Inflammatory macrophage treated with lipopolysaccharide for 1 hour (primary cell): ENCODE results near the gene TNIK.
A peak's percentile ranks its signal among the peaks of the same experiment; 100 is the strongest.
"Not testable (repeated sequence)": the region's sequence is repeated elsewhere in the genome, so short reads cannot be mapped to it uniquely, and the experiment has no call there.

Source experiments
- DNase-seq, 2 donors: peaks; one replicate each; pipeline ENCODE4 v3.0.0-alpha.2; 2020 to 2022

The TNIK gene

GRCh38 chr3:171157286-171157685 lies 302.9 kb downstream of the TNIK start:
- DNase-seq: no peak

- no peak for DNase-seq
Observed at GRCh38 chr3:171156401-171157010, 303.7 kb downstream of the TNIK start.

GRCh38 chr3:171155122-171155700 lies 305.0 kb downstream of the TNIK start:
- DNase-seq: no peak

- DNase-seq: no peak
Observed at GRCh38 chr3:171150945-171151344, 309.3 kb downstream of the TNIK start.

GRCh38 chr3:171149526-171150116 lies 310.6 kb downstream of the TNIK start:
- DNase-seq: no peak

- no peak for DNase-seq
Observed at GRCh38 chr3:171145798-171146197, 314.4 kb downstream of the TNIK start.

- DNase-seq: no peak
Observed at GRCh38 chr3:171142985-171143384, 317.2 kb downstream of the TNIK start.

- no peak for DNase-seq
Observed at GRCh38 chr3:171140246-171140645, 320.0 kb downstream of the TNIK start.

- DNase-seq: no peak
Observed at GRCh38 chr3:171138027-171138426, 322.2 kb downstream of the TNIK start.

- DNase-seq: no peak
Observed at GRCh38 chr3:171135549-171135948, 324.7 kb downstream of the TNIK start.

GRCh38 chr3:171133796-171134569 lies 326.2 kb downstream of the TNIK start:
- DNase-seq: peak; percentile 19 to 58

GRCh38 chr3:171133337-171133736 lies 326.9 kb downstream of the TNIK start:
- peak; percentile 50 to 56 for DNase-seq

GRCh38 chr3:171132873-171133272 lies 327.3 kb downstream of the TNIK start:
- DNase-seq: no peak

GRCh38 chr3:171129827-171130226 lies 330.4 kb downstream of the TNIK start:
- no peak for DNase-seq

- no peak for DNase-seq
Observed at GRCh38 chr3:171127611-171128010, 332.6 kb downstream of the TNIK start.

GRCh38 chr3:171126478-171127209 lies 333.6 kb downstream of the TNIK start:
- DNase-seq: no peak

GRCh38 chr3:171125010-171125409 lies 335.2 kb downstream of the TNIK start:
- peak; percentile 35 to 72 for DNase-seq

GRCh38 chr3:171123915-171124314 lies 336.3 kb downstream of the TNIK start:
- peak; percentile 93 to 98 for DNase-seq

GRCh38 chr3:171122861-171123260 lies 337.3 kb downstream of the TNIK start:
- DNase-seq: peak; percentile 71 to 86

- DNase-seq: peak in 1 of 2 donors; percentile 20
Observed at GRCh38 chr3:171122240-171122639, 338.0 kb downstream of the TNIK start.

GRCh38 chr3:171121801-171122200 lies 338.4 kb downstream of the TNIK start:
- DNase-seq: no peak

- DNase-seq: not testable (repeated sequence)
Observed at GRCh38 chr3:171119402-171119801, 340.8 kb downstream of the TNIK start.

- DNase-seq: not testable (repeated sequence)
Observed at GRCh38 chr3:171118993-171119392, 341.2 kb downstream of the TNIK start.
